K562 (cell line): ENCODE measurements around the gene UBE2N. TPM values are rescaled to one million over a fixed set of nuclear protein-coding genes. Genes with fewer than 3 reads are reported as not detected.
A peak's percentile ranks its signal among the peaks of the same experiment; 100 is the strongest.

ENCODE experiments used
- ATF1 ChIP-seq, 2 experiments: fragments of 450-650 bp in 1 of 2; IDR thresholded peaks; 2 replicates each; pipeline ENCODE4 v1.6.1; 2016; ENCODE audit warnings: missing compliant biosample characterization in 1 of 2, missing genetic modification characterization in 1 of 2
- CAMTA2 ChIP-seq: fragments of 250-450 bp; sonication (Bioruptor Pico); conservative IDR thresholded peaks from 2 replicates; pipeline ENCODE4 v1.5.1; 2022
- ESRRB ChIP-seq: fragments of 250-450 bp; sonication (Bioruptor Pico); IDR thresholded peaks from 2 replicates; pipeline ENCODE4 v1.5.0; 2020; ENCODE audit warnings: mild to moderate bottlenecking, moderate library complexity, borderline replicate concordance
- FOXP1 ChIP-seq: sonication (generic); formaldehyde crosslinking; IDR thresholded peaks from 2 replicates; pipeline ENCODE4 v1.8.0; 2022; ENCODE audit warnings: mild to moderate bottlenecking, missing genetic modification reagents
- GATAD2B ChIP-seq: fragments of 450-650 bp; IDR thresholded peaks from 2 replicates; pipeline ENCODE4 v1.6.1; 2017; ENCODE audit warnings: mild to moderate bottlenecking, borderline replicate concordance
- GTF2B ChIP-seq: IDR thresholded peaks from 2 replicates; pipeline ENCODE4 v1.6.1; 2011; ENCODE audit not compliant: insufficient read length; ENCODE audit errors: extremely low read depth
- NCOA6 ChIP-seq: fragments of 450-650 bp; IDR thresholded peaks from 2 replicates; pipeline ENCODE4 v1.6.1; 2017; ENCODE audit warnings: mild to moderate bottlenecking
- SETDB1 ChIP-seq: IDR thresholded peaks from one replicate; pipeline ENCODE4 v1.6.1; 2012; ENCODE audit warnings: low read length, control low read depth, inconsistent platforms
- SIRT6 ChIP-seq: IDR thresholded peaks from one replicate; pipeline ENCODE4 v1.6.1; 2012; ENCODE audit warnings: low read depth, mild to moderate bottlenecking, control low read depth, inconsistent platforms, low read length, moderate library complexity
- TARDBP ChIP-seq: fragments of 450-650 bp; IDR thresholded peaks from 2 replicates; pipeline ENCODE4 v1.6.1; 2016
- TSHZ1 ChIP-seq: fragments of 250-450 bp; sonication (Bioruptor Pico); IDR thresholded peaks from 2 replicates; pipeline ENCODE4 v1.4.0; 2020; ENCODE audit warnings: mild to moderate bottlenecking, moderate library complexity
- ZBTB34 ChIP-seq: fragments of 250-450 bp; sonication (Bioruptor Pico); IDR thresholded peaks from 2 replicates; pipeline ENCODE4 v1.8.0; 2021; ENCODE audit warnings: mild to moderate bottlenecking, moderate library complexity
- ZKSCAN1 ChIP-seq: fragments of 150-350 bp; IDR thresholded peaks from 2 replicates; pipeline ENCODE4 v1.6.1; 2016; ENCODE audit warnings: low read depth, low read length
- ZNF165 ChIP-seq: fragments of 250-450 bp; sonication (Bioruptor Pico); IDR thresholded peaks from 2 replicates; pipeline ENCODE4 v1.4.0; 2020; ENCODE audit warnings: borderline replicate concordance
- ZNF212 ChIP-seq: fragments of 450-650 bp; formaldehyde crosslinking; IDR thresholded peaks from 2 replicates; pipeline ENCODE4 v1.4.0; 2020; ENCODE audit warnings: mild to moderate bottlenecking
- ZNF263 ChIP-seq: sonication (generic); formaldehyde crosslinking; IDR thresholded peaks from 2 replicates; pipeline ENCODE4 v1.8.0; 2022; ENCODE audit warnings: mild to moderate bottlenecking, missing genetic modification reagents, borderline replicate concordance
- ZNF398 ChIP-seq: fragments of 250-450 bp; sonication (Bioruptor Pico); IDR thresholded peaks from 2 replicates; pipeline ENCODE4 v1.8.0; 2021; ENCODE audit warnings: moderate library complexity, mild to moderate bottlenecking, inconsistent platforms
- ZNF655 ChIP-seq: fragments of 250-450 bp; sonication (Bioruptor Pico); IDR thresholded peaks from 2 replicates; pipeline ENCODE4 v1.5.0; 2021
- ZNF699 ChIP-seq: fragments of 250-450 bp; sonication (Bioruptor Pico); IDR thresholded peaks from 2 replicates; pipeline ENCODE4 v1.8.0; 2021; ENCODE audit warnings: mild to moderate bottlenecking, moderate library complexity; ENCODE audit not compliant: insufficient replicate concordance
- ZNF707 ChIP-seq: fragments of 250-450 bp; sonication (Bioruptor Pico); conservative IDR thresholded peaks from 2 replicates; pipeline ENCODE4 v1.8.0; 2022; ENCODE audit warnings: inconsistent platforms, mild to moderate bottlenecking, moderate library complexity
- polyA plus RNA-seq, 8 experiments: library from polyadenylated mRNA; depleted of rRNA in 4 of 8; stranded (reverse) in 5 of 8; unstranded in 3 of 8; fragments of >200 nt; fragmentation: Nextera tagmentation in 2 of 8; fragmentation: Illumina TruSeq in 1 of 8; extraction: Ambion mirVana in 2 of 8; extraction: Trizol in 1 of 8; gene quantifications; 2 replicates each; pipeline versions ENCODE4 v1.2.1 to v1.2.3, GENCODE V29; 2011 to 2014; ENCODE audit warnings: inconsistent platforms in 1 of 8, missing spikeins in 1 of 8
- total RNA-seq, 7 experiments: library from RNA; depleted of rRNA in 6 of 7; stranded (reverse); fragments of >200 nt in 6 of 7; fragmentation: Illumina TruSeq in 2 of 7; extraction: Trizol in 2 of 7; gene quantifications; 2 replicates each; pipeline versions ENCODE4 v1.2.1 to v1.2.3, GENCODE V29; 2011 to 2021; ENCODE audit warnings: low replicate concordance in 1 of 7

The UBE2N gene
- total and polyA plus RNA-seq, 9 of the 15 experiments (the other 6 are each of a cell fraction or from before 2014, with no cell fraction given) = 189 to 826 (median 260) TPM

- TF ChIP-seq ZNF398 (CRISPR knock-in tag) (no peak), ZKSCAN1 (0 out of 2 replicates have a peak, but pooled peaks have one; percentile 34), ZNF165 (CRISPR knock-in tag) (no peak), TSHZ1 (CRISPR knock-in tag) (no peak), SETDB1 (peak; percentile 74), ZBTB34 (CRISPR knock-in tag) (no peak), ZNF212 (no peak), NCOA6 (peak; percentile 63), ZNF655 (CRISPR knock-in tag) (no peak), CAMTA2 (no peak), GTF2B (no peak), FOXP1 (CRISPR knock-in tag) (peak; percentile 83; the same call in 1 of the 2 replicates), ZNF707 (no peak), ATF1 (CRISPR knock-in tag; IDR thresholded peaks at IDR 0.05) (no peak; the same call in 1 of the 2 replicates), ATF1 (tag; IDR thresholded peaks at IDR 0.05) (peak; percentile 86), GATAD2B (peak; percentile 69), ZNF699 (CRISPR knock-in tag) (no peak), SIRT6 (no peak), ESRRB (no peak), ZNF263 (CRISPR knock-in tag) (peak; percentile 67; the same call in 1 of the 2 replicates), TARDBP (no peak)
Observed at GRCh38 chr12:93467351-93468007, 25.7 kb upstream of the UBE2N start, which contains the start of gene MRPL42 (continued).
